Measurements from ENCODE around the gene AGAP3. TPM values are rescaled to one million over a fixed set of nuclear protein-coding genes. Genes with fewer than 3 reads are reported as not detected.

The AGAP3 gene
- total and polyA plus RNA-seq, 2 of the 4 experiments (the other 2 are of a cell fraction), result 35.3 to 93.9 TPM

DNA sequence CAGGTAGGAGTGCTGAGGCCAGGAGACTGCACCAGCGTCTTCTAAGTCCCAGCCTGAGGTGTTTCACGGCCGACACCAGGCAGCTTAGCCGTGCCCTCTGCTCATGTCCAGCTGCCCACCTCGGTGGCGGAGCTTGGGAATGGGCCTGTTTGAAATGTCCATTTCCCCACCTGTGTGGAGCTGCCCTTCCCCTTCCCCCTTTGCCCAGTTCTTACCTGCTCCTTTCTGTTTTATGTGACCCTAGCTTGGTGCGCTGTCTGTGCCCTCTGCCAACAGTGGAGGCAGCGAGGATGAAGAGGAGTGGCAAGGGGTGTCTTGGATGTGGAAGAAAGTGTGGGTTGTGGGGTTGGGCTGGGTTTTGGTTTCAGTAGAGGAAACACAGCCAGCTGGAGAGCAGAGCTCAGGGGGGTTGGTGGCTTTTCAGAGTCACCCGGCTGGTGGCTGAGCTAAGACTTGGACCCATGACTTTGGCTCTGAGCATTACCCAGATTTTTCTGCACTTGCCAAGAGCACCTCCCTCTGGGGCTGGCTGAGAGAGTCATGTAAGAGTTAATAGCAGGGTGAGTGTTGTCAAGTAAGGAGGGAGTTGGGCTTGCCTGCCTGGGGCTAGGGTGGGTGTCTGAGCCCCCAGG lies 43.8 kb downstream of the AGAP3 start:
- intact Hi-C loops (cut with micrococcal nuclease), result no loop called here
- Histone ChIP-seq H3K23ac (ENCODE audit: low read depth, low read length) (no peak overlapping the region), H3K27ac (ENCODE audit: insufficient read depth, low read length) (no peak overlapping the region), H3K14ac (replicated peaks; ENCODE audit: low read depth, low read length) (no peak overlapping the region), H3K9ac (ENCODE audit: low read depth, low read length) (no peak overlapping the region), H4K91ac (ENCODE audit: insufficient read depth, low read depth, low read length) (no peak overlapping the region), H3K4me1 (ENCODE audit: control insufficient read depth, insufficient read depth, low read length) (no peaks in the 10 kb centered on the region), H4K20me1 (ENCODE audit: insufficient read depth, low read length) (peaks cover 20% of the 10 kb centered on the region), H2BK120ac (ENCODE audit: low read depth, low read length) (no peak overlapping the region), H4K8ac (ENCODE audit: low read depth in 2 of 2, low read length in 2 of 2) (no peak overlapping the region), H3K56ac (ENCODE audit: extremely low read depth, insufficient read depth, low read length) (no peak overlapping the region), H3K4me3 (ENCODE audit: insufficient read depth, low read depth, low read length) (no peak overlapping the region), H2BK15ac (ENCODE audit: low read depth, low read length) (no peak overlapping the region), H3K9me3 (ENCODE audit: control insufficient read depth, insufficient read depth, low read length) (no peaks in the 10 kb centered on the region), H4K5ac (ENCODE audit: low read depth, low read length) (no peak overlapping the region), H2BK5ac (ENCODE audit: low read depth, low read length, poor library complexity, severe bottlenecking) (no peak overlapping the region), H3K4ac (ENCODE audit: low read depth, low read length) (no peak overlapping the region), H3K4me2 (ENCODE audit: low read depth, low read length) (no peak overlapping the region), H2AFZ (replicated peaks; ENCODE audit: low read length, poor library complexity) (no peak overlapping the region), H2AK9ac (replicated peaks; ENCODE audit: low read depth, low read length, poor library complexity) (no peak overlapping the region), H2BK20ac (ENCODE audit: low read depth, low read length) (no peak overlapping the region), H3K27me3 (ENCODE audit: control insufficient read depth, insufficient read depth, low read length) (no peaks in the 10 kb centered on the region), H3K9me1 (ENCODE audit: insufficient read depth, low read length) (no peaks in the 10 kb centered on the region), H2AK5ac (ENCODE audit: low read depth, low read length) (no peak overlapping the region), H3K36me3 (ENCODE audit: control insufficient read depth, insufficient read depth, low read length) (peaks cover 75% of the 10 kb centered on the region), H3K79me1 (ENCODE audit: low read depth in 1 of 2, low read length in 2 of 2) (peaks cover 0 to 17% of the 10 kb centered on the region in 2 experiments; a peak in 3 of 4 replicates), H3K18ac (ENCODE audit: low read depth, low read length) (no peak overlapping the region)
- no TSS peak for BruUV-seq (replicated peaks)
- no peak for ATAC-seq (ENCODE audit: low read depth)
- WGBS, 2 experiments (ENCODE audit: extremely low coverage in 2 of 2, insufficient read length in 1 of 2), result 97% methylated on average over 5 of the region's 9 CpGs; no CpG with 5 or more reads in 1 of the 2 experiments
- no peak for DNase-seq
- POLR2A ChIA-PET (ENCODE audit: unreplicated experiment), result no interaction called here
- in situ Hi-C loops (cut with MboI; ENCODE audit: low sequenced_read_pairs), result loop anchor here (5.0 to 10.0 kb wide), 2 partner anchors 42 to 175 kb away; no protein-coding TSS in a partner anchor
- dilution Hi-C loops (cut with HindIII; ENCODE audit: low sequenced_read_pairs, unreplicated experiment), result no loop called here
- CTCF ChIA-PET, result no interaction called here
- TF ChIP-seq BHLHE40 (IDR thresholded peaks at IDR 0.05; ENCODE audit: low read depth, low read length), result no peak
- TF ChIP-seq CHD1 (IDR thresholded peaks at IDR 0.05; ENCODE audit: low read depth, low read length), result no peak
- TF ChIP-seq RCOR1 (IDR thresholded peaks at IDR 0.05; ENCODE audit: insufficient replicate concordance, low read length), result no peak
- no peak for TF ChIP-seq RFX5 (IDR thresholded peaks at IDR 0.05; ENCODE audit: low read depth, low read length)
- no peak for TF ChIP-seq RAD21 (IDR thresholded peaks at IDR 0.05; ENCODE audit: low read length)
- TF ChIP-seq MAZ (IDR thresholded peaks at IDR 0.05; ENCODE audit: borderline replicate concordance, low read depth, low read length), result no peak
- no peak for TF ChIP-seq SMC3 (IDR thresholded peaks at IDR 0.05; ENCODE audit: low read depth, low read length)
- no peak for TF ChIP-seq MAFK (IDR thresholded peaks at IDR 0.05; ENCODE audit: low read depth, low read length)
- TF ChIP-seq, protein P1, sequence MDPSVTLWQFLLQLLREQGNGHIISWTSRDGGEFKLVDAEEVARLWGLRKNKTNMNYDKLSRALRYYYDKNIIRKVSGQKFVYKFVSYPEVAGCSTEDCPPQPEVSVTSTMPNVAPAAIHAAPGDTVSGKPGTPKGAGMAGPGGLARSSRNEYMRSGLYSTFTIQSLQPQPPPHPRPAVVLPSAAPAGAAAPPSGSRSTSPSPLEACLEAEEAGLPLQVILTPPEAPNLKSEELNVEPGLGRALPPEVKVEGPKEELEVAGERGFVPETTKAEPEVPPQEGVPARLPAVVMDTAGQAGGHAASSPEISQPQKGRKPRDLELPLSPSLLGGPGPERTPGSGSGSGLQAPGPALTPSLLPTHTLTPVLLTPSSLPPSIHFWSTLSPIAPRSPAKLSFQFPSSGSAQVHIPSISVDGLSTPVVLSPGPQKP (IDR thresholded peaks at IDR 0.05; ENCODE audit: borderline replicate concordance, low read depth, low read length), result no peak
- TF ChIP-seq, protein P2, sequence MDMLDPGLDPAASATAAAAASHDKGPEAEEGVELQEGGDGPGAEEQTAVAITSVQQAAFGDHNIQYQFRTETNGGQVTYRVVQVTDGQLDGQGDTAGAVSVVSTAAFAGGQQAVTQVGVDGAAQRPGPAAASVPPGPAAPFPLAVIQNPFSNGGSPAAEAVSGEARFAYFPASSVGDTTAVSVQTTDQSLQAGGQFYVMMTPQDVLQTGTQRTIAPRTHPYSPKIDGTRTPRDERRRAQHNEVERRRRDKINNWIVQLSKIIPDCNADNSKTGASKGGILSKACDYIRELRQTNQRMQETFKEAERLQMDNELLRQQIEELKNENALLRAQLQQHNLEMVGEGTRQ (IDR thresholded peaks at IDR 0.05; ENCODE audit: low read depth, low read length), result no peak
- TF ChIP-seq CEBPB (IDR thresholded peaks at IDR 0.05; ENCODE audit: low read depth, low read length), result no peak
- TF ChIP-seq POLR2A (IDR thresholded peaks at IDR 0.05; ENCODE audit: low read depth, low read length), result no peak
- no peak for TF ChIP-seq NFE2L2 (IDR thresholded peaks at IDR 0.05; ENCODE audit: low read depth, low read length)
- TF ChIP-seq, protein P3, sequence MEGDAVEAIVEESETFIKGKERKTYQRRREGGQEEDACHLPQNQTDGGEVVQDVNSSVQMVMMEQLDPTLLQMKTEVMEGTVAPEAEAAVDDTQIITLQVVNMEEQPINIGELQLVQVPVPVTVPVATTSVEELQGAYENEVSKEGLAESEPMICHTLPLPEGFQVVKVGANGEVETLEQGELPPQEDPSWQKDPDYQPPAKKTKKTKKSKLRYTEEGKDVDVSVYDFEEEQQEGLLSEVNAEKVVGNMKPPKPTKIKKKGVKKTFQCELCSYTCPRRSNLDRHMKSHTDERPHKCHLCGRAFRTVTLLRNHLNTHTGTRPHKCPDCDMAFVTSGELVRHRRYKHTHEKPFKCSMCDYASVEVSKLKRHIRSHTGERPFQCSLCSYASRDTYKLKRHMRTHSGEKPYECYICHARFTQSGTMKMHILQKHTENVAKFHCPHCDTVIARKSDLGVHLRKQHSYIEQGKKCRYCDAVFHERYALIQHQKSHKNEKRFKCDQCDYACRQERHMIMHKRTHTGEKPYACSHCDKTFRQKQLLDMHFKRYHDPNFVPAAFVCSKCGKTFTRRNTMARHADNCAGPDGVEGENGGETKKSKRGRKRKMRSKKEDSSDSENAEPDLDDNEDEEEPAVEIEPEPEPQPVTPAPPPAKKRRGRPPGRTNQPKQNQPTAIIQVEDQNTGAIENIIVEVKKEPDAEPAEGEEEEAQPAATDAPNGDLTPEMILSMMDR (conservative IDR thresholded peaks at IDR 0.05; ENCODE audit: low read depth, low read length), result no peak
- TF ChIP-seq MXI1 (IDR thresholded peaks at IDR 0.05; ENCODE audit: borderline replicate concordance, low read depth, low read length), result no peak
- TF ChIP-seq FOS (IDR thresholded peaks at IDR 0.05; ENCODE audit: low read depth, low read length), result no peak
